Caco-2 (cell line): ENCODE results near the gene ABAT. TPM values are rescaled to one million over a fixed set of nuclear protein-coding genes. Genes with fewer than 3 reads are reported as not detected.

Experiments used
- BruUV-seq: library from RNA; stranded (reverse); fragments of 400-500 nt; replicated peaks from 2 replicates; lab custom pipeline; 2021; lab: Mats Ljungman, UMichigan
- CTCF ChIA-PET: fragments of 300-600 bp; sonication (Branson Sonifier 250); formaldehyde crosslinking; loops from one replicate; lab custom pipeline; 2022; ENCODE audit warnings: antibody characterized with exemption; lab: Charles Lee
- POLR2A ChIA-PET: fragments of 300-600 bp; sonication (Branson Sonifier 250); formaldehyde crosslinking; loops from one replicate; lab custom pipeline; 2022; ENCODE audit warnings: antibody characterized with exemption; lab: Charles Lee
- DNase-seq, 2 experiments: peaks; one replicate each; pipeline versions ENCODE4 v3.0.0 to v3.0.0-alpha.2; 2020 to 2022
- H3K27me3 ChIP-seq: replicated peaks from 2 replicates; pipeline ENCODE4 v1.6.0; 2011; ENCODE audit warnings: low read length; ENCODE audit not compliant: control insufficient read depth, insufficient read depth
- H3K36me3 ChIP-seq: 2 replicates; pipeline ENCODE4 v1.5.1; 2011; ENCODE audit warnings: low read length; ENCODE audit not compliant: control insufficient read depth, insufficient read depth
- H3K4me1 ChIP-seq: fragments of 250-450 bp; sonication (Bioruptor Pico); 2 replicates; pipeline ENCODE4 v1.5.1; 2020; ENCODE audit warnings: mild to moderate bottlenecking
- H3K4me3 ChIP-seq: 2 replicates; pipeline ENCODE4 v1.5.1; 2011; ENCODE audit warnings: low read depth, mild to moderate bottlenecking, control low read depth, low read length
- H3K9me3 ChIP-seq: fragments of 250-450 bp; sonication (Bioruptor Pico); 2 replicates; pipeline ENCODE4 v1.5.1; 2020; ENCODE audit warnings: mild to moderate bottlenecking, moderate library complexity
- H3K27ac Mint-ChIP-seq: one replicate; pipeline ENCODE4 v1.8.0; 2022; ENCODE audit warnings: mixed read lengths; ENCODE audit not compliant: unreplicated experiment
- H3K27me3 Mint-ChIP-seq: one replicate; pipeline ENCODE4 v1.8.0; 2022; ENCODE audit warnings: mixed read lengths; ENCODE audit not compliant: insufficient read depth, unreplicated experiment
- H3K36me3 Mint-ChIP-seq: one replicate; pipeline ENCODE4 v1.8.0; 2022; ENCODE audit warnings: mild to moderate bottlenecking, mixed read lengths; ENCODE audit not compliant: insufficient read depth, unreplicated experiment
- H3K4me1 Mint-ChIP-seq: one replicate; pipeline ENCODE4 v1.8.0; 2022; ENCODE audit warnings: low read depth, mixed read lengths; ENCODE audit not compliant: unreplicated experiment
- H3K4me3 Mint-ChIP-seq: one replicate; pipeline ENCODE4 v1.8.0; 2022; ENCODE audit warnings: mild to moderate bottlenecking, moderate library complexity, mixed read lengths; ENCODE audit not compliant: unreplicated experiment
- H3K9me3 Mint-ChIP-seq: one replicate; pipeline ENCODE4 v1.8.0; 2022; ENCODE audit warnings: mixed read lengths; ENCODE audit not compliant: unreplicated experiment
- CTCF ChIP-seq, 2 experiments: fragments of 200-600 bp in 1 of 2; IDR thresholded peaks; 1 replicate in 1 of 2; 2 replicates in 1 of 2; pipeline versions ENCODE4 v1.5.1 to v1.8.0; 2011 to 2022; ENCODE audit warnings: antibody characterized with exemption in 1 of 2, control low read depth in 1 of 2, inconsistent platforms in 1 of 2, low read depth in 1 of 2, low read length in 1 of 2, mild to moderate bottlenecking in 1 of 2, moderate library complexity in 1 of 2; ENCODE audit not compliant: insufficient read depth in 1 of 2, severe bottlenecking in 1 of 2, unreplicated experiment in 1 of 2
- intact Hi-C: fragments of 100-400 bp; cut with micrococcal nuclease; formaldehyde crosslinking; loops from one replicate; pipeline ENCODE4 v1.10.0; 2022; ENCODE audit not compliant: unreplicated experiment
- total RNA-seq: library from RNA; stranded (reverse); gene quantifications from 2 replicates; pipeline ENCODE4 v1.2.3, GENCODE V29; 2022

ABAT gene
- total RNA-seq, 1 experiment from 2014 or later = 34.9 TPM

- Histone ChIP-seq H3K9me3 (no peaks in the 10 kb centered on the region), H3K4me1 (no peaks in the 10 kb centered on the region), H3K36me3 (peaks cover 4% of the 10 kb centered on the region; the same call in 1 of the 2 replicates), H3K27me3 (no peaks in the 10 kb centered on the region), H3K4me3 (no peak overlapping the region)
- no peak overlapping the region for H3K4me3 Mint-ChIP-seq
- POLR2A ChIA-PET = no interaction called here
- H3K4me1 Mint-ChIP-seq = no peaks in the 10 kb centered on the region
- H3K36me3 Mint-ChIP-seq = peaks cover 96% of the 10 kb centered on the region
- no TSS peak for BruUV-seq
- CTCF ChIA-PET = no interaction called here
- H3K27me3 Mint-ChIP-seq = no peaks in the 10 kb centered on the region
- intact Hi-C loops = no loop called here
- no peak overlapping the region for H3K27ac Mint-ChIP-seq
- DNase-seq = no peak
- TF ChIP-seq CTCF (IDR thresholded peaks at IDR 0.05; ENCODE audit: insufficient read depth in 1 of 2, low read depth in 1 of 2, low read length in 1 of 2, severe bottlenecking in 1 of 2, unreplicated experiment in 1 of 2) = no peak
- H3K9me3 Mint-ChIP-seq = no peaks in the 10 kb centered on the region
Observed at GRCh38 chr16:8808613-8809353, 134.4 kb downstream of the ABAT start.

GRCh38 chr16:8812162-8812843, 137.9 kb downstream of the ABAT start:
- no peaks in the 10 kb centered on the region for H3K27me3 ChIP-seq
- H3K4me3 ChIP-seq = no peak overlapping the region
- no peaks in the 10 kb centered on the region for H3K4me1 ChIP-seq
- H3K27me3 Mint-ChIP-seq = no peaks in the 10 kb centered on the region
- ChIA-PET POLR2A (no interaction called here), CTCF (no interaction called here)
- no peaks in the 10 kb centered on the region for H3K9me3 ChIP-seq
- BruUV-seq = no TSS peak
- H3K4me3 Mint-ChIP-seq = no peak overlapping the region
- peaks cover 4% of the 10 kb centered on the region; the same call in 1 of the 2 replicates for H3K36me3 ChIP-seq
- intact Hi-C loops = no loop called here
- no peaks in the 10 kb centered on the region for H3K9me3 Mint-ChIP-seq
- peaks cover 95% of the 10 kb centered on the region for H3K36me3 Mint-ChIP-seq
- no peak for TF ChIP-seq CTCF (IDR thresholded peaks at IDR 0.05; ENCODE audit: insufficient read depth in 1 of 2, low read depth in 1 of 2, low read length in 1 of 2, severe bottlenecking in 1 of 2, unreplicated experiment in 1 of 2)
- H3K4me1 Mint-ChIP-seq = no peaks in the 10 kb centered on the region
- DNase-seq = no peak
- H3K27ac Mint-ChIP-seq = no peak overlapping the region

GRCh38 chr16:8814095-8814806, 139.8 kb downstream of the ABAT start:
- Mint-ChIP-seq H3K27ac (no peak overlapping the region), H3K36me3 (peaks cover 97% of the 10 kb centered on the region), H3K9me3 (no peaks in the 10 kb centered on the region), H3K27me3 (no peaks in the 10 kb centered on the region), H3K4me3 (no peak overlapping the region), H3K4me1 (no peaks in the 10 kb centered on the region)
- no TSS peak for BruUV-seq
- 0 out of 2 replicates have a peak, but pooled peaks cover 2% of the 10 kb centered on the region for H3K36me3 ChIP-seq
- intact Hi-C loops = no loop called here
- no peaks in the 10 kb centered on the region for H3K27me3 ChIP-seq
- DNase-seq = no peak
- H3K4me1 ChIP-seq = no peaks in the 10 kb centered on the region
- no peak overlapping the region for H3K4me3 ChIP-seq
- H3K9me3 ChIP-seq = no peaks in the 10 kb centered on the region
- ChIA-PET CTCF (no interaction called here), POLR2A (no interaction called here)
- no peak for TF ChIP-seq CTCF (IDR thresholded peaks at IDR 0.05; ENCODE audit: insufficient read depth in 1 of 2, low read depth in 1 of 2, low read length in 1 of 2, severe bottlenecking in 1 of 2, unreplicated experiment in 1 of 2)
